Measurements from ENCODE around the gene ZNF331. TPM values are rescaled to one million over a fixed set of nuclear protein-coding genes. Genes with fewer than 3 reads are reported as not detected.

The ZNF331 gene
- polyA plus RNA-seq, 1 experiment = 4.4 TPM

DNA sequence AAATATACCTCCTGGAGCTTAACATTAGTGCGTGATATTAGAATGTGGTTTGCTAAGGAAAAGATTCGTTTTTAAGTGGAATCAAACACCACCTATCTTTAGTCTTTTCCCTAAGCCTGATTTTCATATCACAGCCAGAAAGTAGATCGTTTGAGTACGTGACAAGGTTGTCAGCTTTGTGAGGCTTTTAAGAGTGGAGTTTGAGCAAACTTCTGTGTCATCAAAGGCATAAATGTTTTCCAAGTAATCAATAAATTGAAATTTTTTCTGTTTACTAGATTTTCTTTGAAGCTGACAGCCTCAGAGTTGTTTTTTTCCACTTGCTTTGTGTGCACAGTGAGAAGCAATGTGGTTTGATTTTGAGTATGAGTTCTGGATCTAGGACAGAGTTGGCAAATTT, 6.5 kb upstream of the ZNF331 start:
- DNase-seq (ENCODE audit: low read depth, low spot score) = no peak
- CTCF ChIA-PET = no interaction called here
- H3K9me3 ChIP-seq (ENCODE audit: control insufficient read depth, insufficient read depth, low read length) = no peaks in the 10 kb centered on the region; the same call in 1 of the 2 replicates
- no peak overlapping the region for H3K4me3 ChIP-seq (ENCODE audit: low read depth, low read length)
- H3K27ac ChIP-seq (ENCODE audit: low read depth, low read length) = no peak overlapping the region
- POLR2A ChIA-PET = no interaction called here
- TF ChIP-seq, protein P1, sequence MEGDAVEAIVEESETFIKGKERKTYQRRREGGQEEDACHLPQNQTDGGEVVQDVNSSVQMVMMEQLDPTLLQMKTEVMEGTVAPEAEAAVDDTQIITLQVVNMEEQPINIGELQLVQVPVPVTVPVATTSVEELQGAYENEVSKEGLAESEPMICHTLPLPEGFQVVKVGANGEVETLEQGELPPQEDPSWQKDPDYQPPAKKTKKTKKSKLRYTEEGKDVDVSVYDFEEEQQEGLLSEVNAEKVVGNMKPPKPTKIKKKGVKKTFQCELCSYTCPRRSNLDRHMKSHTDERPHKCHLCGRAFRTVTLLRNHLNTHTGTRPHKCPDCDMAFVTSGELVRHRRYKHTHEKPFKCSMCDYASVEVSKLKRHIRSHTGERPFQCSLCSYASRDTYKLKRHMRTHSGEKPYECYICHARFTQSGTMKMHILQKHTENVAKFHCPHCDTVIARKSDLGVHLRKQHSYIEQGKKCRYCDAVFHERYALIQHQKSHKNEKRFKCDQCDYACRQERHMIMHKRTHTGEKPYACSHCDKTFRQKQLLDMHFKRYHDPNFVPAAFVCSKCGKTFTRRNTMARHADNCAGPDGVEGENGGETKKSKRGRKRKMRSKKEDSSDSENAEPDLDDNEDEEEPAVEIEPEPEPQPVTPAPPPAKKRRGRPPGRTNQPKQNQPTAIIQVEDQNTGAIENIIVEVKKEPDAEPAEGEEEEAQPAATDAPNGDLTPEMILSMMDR (IDR thresholded peaks at IDR 0.05; ENCODE audit: low read depth, low read length) = no peak
- no peaks in the 10 kb centered on the region for H3K27me3 ChIP-seq (ENCODE audit: control insufficient read depth, insufficient read depth, low read length)

DNA sequence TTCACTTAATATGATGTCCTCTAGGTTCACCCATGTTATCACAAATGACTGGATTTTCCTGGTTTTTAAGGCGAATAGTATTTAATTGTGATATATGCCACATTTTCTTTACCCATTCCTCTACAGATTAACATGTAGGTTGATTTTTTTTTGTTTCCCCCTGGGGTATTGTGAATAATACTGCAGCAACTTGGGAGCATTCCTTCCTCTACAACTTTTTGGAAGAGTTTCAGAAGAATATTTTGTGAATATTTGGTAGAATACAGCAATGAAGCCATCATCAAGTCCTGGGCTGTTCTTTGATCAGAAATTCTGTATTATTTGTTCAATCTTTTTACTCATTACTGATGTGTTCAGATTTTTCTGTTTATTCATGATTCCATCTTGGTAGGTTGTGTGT, 5.6 kb upstream of the ZNF331 start:
- Histone ChIP-seq H3K9me3 (ENCODE audit: control insufficient read depth, insufficient read depth, low read length) (peaks cover 2% of the 10 kb centered on the region; the same call in 1 of the 2 replicates), H3K27me3 (ENCODE audit: control insufficient read depth, insufficient read depth, low read length) (no peaks in the 10 kb centered on the region), H3K4me3 (ENCODE audit: low read depth, low read length) (no peak overlapping the region), H3K27ac (ENCODE audit: low read depth, low read length) (no peak overlapping the region)
- ChIA-PET POLR2A (no interaction called here), CTCF (no interaction called here)
- no peak for DNase-seq (ENCODE audit: low read depth, low spot score)
- TF ChIP-seq, protein P1 (IDR thresholded peaks at IDR 0.05; ENCODE audit: low read depth, low read length) = no peak

DNA sequence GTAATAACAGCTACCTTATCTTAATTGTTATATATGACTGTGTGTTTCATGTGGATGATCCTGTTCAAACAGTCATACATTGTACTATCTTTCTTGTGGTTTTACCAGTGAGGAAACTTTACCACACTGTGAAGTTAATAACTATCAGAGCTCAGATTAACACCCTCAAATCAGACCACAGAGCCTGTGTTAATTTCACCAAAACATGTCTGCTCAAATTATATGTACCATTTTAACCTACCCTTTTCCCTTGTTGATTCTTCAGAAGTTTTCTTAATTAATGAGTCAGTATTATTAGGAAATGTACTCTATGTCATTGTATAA, 1.8 kb upstream of the ZNF331 start:
- H3K27ac ChIP-seq (ENCODE audit: low read depth, low read length) = no peak overlapping the region
- ChIA-PET CTCF (no interaction called here), POLR2A (no interaction called here)
- TF ChIP-seq, protein P1 (IDR thresholded peaks at IDR 0.05; ENCODE audit: low read depth, low read length) = no peak
- peaks cover 6% of the 10 kb centered on the region; the same call in 1 of the 2 replicates for H3K9me3 ChIP-seq (ENCODE audit: control insufficient read depth, insufficient read depth, low read length)
- DNase-seq (ENCODE audit: low read depth, low spot score) = no peak
- no peaks in the 10 kb centered on the region for H3K27me3 ChIP-seq (ENCODE audit: control insufficient read depth, insufficient read depth, low read length)
- no peak overlapping the region for H3K4me3 ChIP-seq (ENCODE audit: low read depth, low read length)

DNA sequence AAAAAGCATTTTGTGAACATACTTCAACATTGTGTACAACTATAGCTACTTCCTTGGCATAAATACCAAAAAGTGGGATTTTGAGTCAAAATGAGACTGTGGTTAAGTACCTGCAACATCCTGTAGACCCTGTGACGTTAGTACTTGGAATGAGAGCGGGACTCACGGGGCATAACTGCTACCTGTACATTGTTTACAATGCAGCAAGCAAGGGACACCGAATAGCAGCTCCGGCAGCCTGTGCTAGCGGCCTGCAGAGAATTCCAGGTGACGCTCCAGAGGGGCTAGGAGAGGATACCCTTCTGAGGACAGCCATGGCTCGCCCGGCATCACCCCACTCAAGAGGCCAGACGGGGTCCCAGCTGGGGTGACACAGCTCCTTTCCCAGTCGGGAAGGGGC, 824 bp upstream of the ZNF331 start:
- ChIA-PET CTCF (no interaction called here), POLR2A (no interaction called here)
- peaks cover 6% of the 10 kb centered on the region; the same call in 1 of the 2 replicates for H3K9me3 ChIP-seq (ENCODE audit: control insufficient read depth, insufficient read depth, low read length)
- TF ChIP-seq, protein P1 (IDR thresholded peaks at IDR 0.05; ENCODE audit: low read depth, low read length) = no peak
- DNase-seq (ENCODE audit: low read depth, low spot score) = no peak
- peak overlapping the region; percentile 86 for H3K4me3 ChIP-seq (ENCODE audit: low read depth, low read length)
- H3K27ac ChIP-seq (ENCODE audit: low read depth, low read length) = peak overlapping the region; percentile 57
- no peaks in the 10 kb centered on the region for H3K27me3 ChIP-seq (ENCODE audit: control insufficient read depth, insufficient read depth, low read length)

DNA sequence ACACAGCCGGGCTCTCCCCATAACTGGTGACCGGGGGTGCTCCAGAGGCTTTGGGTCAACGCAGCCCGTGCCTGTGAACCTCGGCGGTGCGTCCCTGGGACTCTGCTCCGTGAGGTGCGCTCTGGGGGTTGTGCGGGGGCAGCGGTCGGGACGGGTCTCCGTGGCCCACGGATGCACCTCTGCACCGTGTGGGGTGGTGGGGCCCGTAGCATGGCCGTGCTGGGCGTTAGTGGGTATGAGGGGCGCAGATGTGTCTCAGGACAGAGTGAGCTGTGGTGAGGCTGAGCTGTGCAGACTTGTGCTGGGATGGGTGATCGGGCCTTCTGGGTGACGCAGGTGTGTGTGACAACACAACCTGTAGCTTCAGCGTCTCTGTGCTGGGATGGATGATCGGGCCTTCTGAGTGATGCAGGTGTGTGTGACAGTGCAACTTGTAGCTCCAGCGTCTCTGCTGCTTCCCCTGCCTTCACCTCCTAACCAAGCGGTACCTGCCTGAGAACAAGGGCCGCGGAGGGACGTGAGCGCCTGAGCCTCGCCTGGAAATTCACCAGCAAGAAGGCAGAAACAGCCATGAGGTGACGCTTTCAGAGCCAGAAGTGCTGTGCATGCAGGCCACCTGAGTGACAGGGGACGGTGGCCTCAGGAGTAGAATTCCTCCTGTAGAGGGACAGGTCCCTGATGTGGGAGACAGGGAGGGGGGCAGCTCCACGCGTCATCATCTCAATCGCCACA, 599 bp downstream of the ZNF331 start:
- peak overlapping the region; percentile 86 for H3K4me3 ChIP-seq (ENCODE audit: low read depth, low read length)
- no peak overlapping the region for H3K27ac ChIP-seq (ENCODE audit: low read depth, low read length)
- ChIA-PET CTCF (no interaction called here), POLR2A (no interaction called here)
- peaks cover 6% of the 10 kb centered on the region; the same call in 1 of the 2 replicates for H3K9me3 ChIP-seq (ENCODE audit: control insufficient read depth, insufficient read depth, low read length)
- DNase-seq (ENCODE audit: low read depth, low spot score) = no peak
- no peaks in the 10 kb centered on the region for H3K27me3 ChIP-seq (ENCODE audit: control insufficient read depth, insufficient read depth, low read length)
- TF ChIP-seq, protein P1 (IDR thresholded peaks at IDR 0.05; ENCODE audit: low read depth, low read length) = no peak
